SK-N-SH (cell line): Measurements from ENCODE around the gene AHNAK2. TPM values are rescaled to one million over a fixed set of nuclear protein-coding genes. Genes with fewer than 3 reads are reported as not detected.
A peak's percentile ranks its signal among the peaks of the same experiment; 100 is the strongest.

Experiments
- CTCF ChIA-PET: fragments of 300-600, 350-600 bp; formaldehyde crosslinking; extraction: SDS; loops from one replicate; lab custom pipeline; 2021; lab: Yijun Ruan, JAX
- POLR2A ChIA-PET: fragments of 350-600 bp; sonication (Branson Sonifier 250); formaldehyde crosslinking; extraction: SDS; loops from one replicate; lab custom pipeline; 2020; ENCODE audit warnings: antibody characterized with exemption, inconsistent platforms; lab: Yijun Ruan, JAX
- DNase-seq: peaks from one replicate; pipeline ENCODE4 v3.0.0; 2012
- H2AFZ ChIP-seq: fragments of 200-600 bp; sonication (generic); 2 replicates; pipeline ENCODE4 v1.8.1; 2016; ENCODE audit warnings: antibody characterized with exemption, mild to moderate bottlenecking, low read depth
- H3F3A ChIP-seq: fragments of 200-600 bp; sonication (generic); replicated peaks from 2 replicates; pipeline ENCODE3; 2016; ENCODE audit warnings: antibody characterized with exemption, mild to moderate bottlenecking; ENCODE audit not compliant: insufficient read depth
- H3K27ac ChIP-seq, 2 experiments: fragments of 200-500 bp in 1 of 2; fragments of 200-600 bp in 1 of 2; sonication (Bioruptor generic) in 1 of 2; sonication (generic), shearing (Covaris generic) in 1 of 2; 2 replicates each; pipeline versions ENCODE4 v1.5.1 to v1.6.1; 2014 to 2016; ENCODE audit warnings: low read depth in 2 of 2, inconsistent platforms in 1 of 2, low read length in 1 of 2, mild to moderate bottlenecking in 1 of 2, mixed read lengths in 1 of 2
- H3K27me3 ChIP-seq: fragments of 200-600 bp; sonication (generic), shearing (Covaris generic); 2 replicates; pipeline ENCODE4 v1.6.1; 2016; ENCODE audit warnings: mixed run types; ENCODE audit not compliant: insufficient read depth
- H3K36me3 ChIP-seq, 2 experiments: fragments of 200-500 bp in 1 of 2; fragments of 200-600 bp in 1 of 2; sonication (Bioruptor generic) in 1 of 2; sonication (generic) in 1 of 2; replicated peaks in 1 of 2; 2 replicates each; pipeline versions ENCODE3 to v1.5.1; 2014 to 2016; ENCODE audit warnings: low read length in 1 of 2, mild to moderate bottlenecking in 1 of 2; ENCODE audit not compliant: insufficient read depth in 2 of 2, control insufficient read depth in 1 of 2
- H3K4me1 ChIP-seq, 2 experiments: fragments of 200-500 bp in 1 of 2; fragments of 200-600 bp in 1 of 2; sonication (Bioruptor generic) in 1 of 2; sonication (generic), shearing (Covaris generic) in 1 of 2; 2 replicates each; pipeline versions ENCODE4 v1.5.1 to v1.6.1; 2014 to 2016; ENCODE audit warnings: low read depth in 1 of 2, low read length in 1 of 2, mixed run types in 1 of 2; ENCODE audit not compliant: insufficient read depth in 2 of 2, control insufficient read depth in 1 of 2
- H3K4me2 ChIP-seq: fragments of 200-600 bp; sonication (generic), shearing (Covaris generic); 2 replicates; pipeline ENCODE4 v1.6.1; 2017; ENCODE audit warnings: mixed run types
- H3K4me3 ChIP-seq, 2 experiments: fragments of 200-500 bp in 1 of 2; fragments of 200-600 bp in 1 of 2; sonication (Bioruptor generic) in 1 of 2; sonication (generic), shearing (Covaris generic) in 1 of 2; 2 replicates each; pipeline versions ENCODE4 v1.5.1 to v1.8.1; 2014 to 2016; ENCODE audit warnings: low read depth in 2 of 2, inconsistent platforms in 1 of 2, low read length in 1 of 2, mild to moderate bottlenecking in 1 of 2, mixed read lengths in 1 of 2, moderate library complexity in 1 of 2
- H3K79me2 ChIP-seq: fragments of 200-600 bp; sonication (generic); 2 replicates; pipeline ENCODE4 v1.8.1; 2017; ENCODE audit warnings: mild to moderate bottlenecking; ENCODE audit not compliant: insufficient read depth
- H3K9ac ChIP-seq: fragments of 200-600 bp; sonication (generic); 2 replicates; pipeline ENCODE4 v1.6.1; 2017; ENCODE audit warnings: mixed run types
- H3K9me2 ChIP-seq: fragments of 200-600 bp; sonication (generic); 2 replicates; pipeline ENCODE4 v1.6.1; 2017; ENCODE audit warnings: mixed run types
- H3K9me3 ChIP-seq: fragments of 200-600 bp; sonication (generic); 2 replicates; pipeline ENCODE4 v1.6.1; 2017; ENCODE audit warnings: mixed run types, mild to moderate bottlenecking, moderate library complexity
- H4K20me1 ChIP-seq: fragments of 200-600 bp; sonication (generic); 2 replicates; pipeline ENCODE4 v1.6.1; 2017; ENCODE audit warnings: mild to moderate bottlenecking, mixed run types; ENCODE audit not compliant: insufficient read depth
- EP300 ChIP-seq, 2 experiments: IDR thresholded peaks; 2 replicates each; pipeline versions ENCODE4 v1.4.0 to v1.6.1; 2012; ENCODE audit warnings: borderline replicate concordance in 1 of 2, low read depth in 1 of 2, low read length in 1 of 2
- EZH2phosphoT487 ChIP-seq: fragments of 200-600 bp; sonication (generic); IDR thresholded peaks from 2 replicates; pipeline ENCODE4 v1.6.1; 2017; ENCODE audit warnings: low read depth, mixed run types, mild to moderate bottlenecking, antibody characterized with exemption, moderate library complexity, borderline replicate concordance
- FOXM1 ChIP-seq: IDR thresholded peaks from 2 replicates; pipeline ENCODE4 v1.4.0; 2012; ENCODE audit warnings: low read depth, mild to moderate bottlenecking
- GABPA ChIP-seq: IDR thresholded peaks from 2 replicates; pipeline ENCODE4 v1.4.0; 2012; ENCODE audit warnings: low read depth, mild to moderate bottlenecking
- MXI1 ChIP-seq: IDR thresholded peaks from 2 replicates; pipeline ENCODE4 v1.6.1; 2012; ENCODE audit warnings: mild to moderate bottlenecking, low read depth, low read length, improper control_type of control experiment
- NRF1 ChIP-seq: IDR thresholded peaks from 2 replicates; pipeline ENCODE4 v1.6.1; 2012; ENCODE audit warnings: low read depth, mild to moderate bottlenecking, low read length
- POLR2AphosphoS5 ChIP-seq: IDR thresholded peaks from 2 replicates; pipeline ENCODE4 v1.6.1; 2012; ENCODE audit warnings: low read depth, low read length
- RAD21 ChIP-seq: IDR thresholded peaks from 2 replicates; pipeline ENCODE4 v1.6.1; 2012; ENCODE audit warnings: mild to moderate bottlenecking, low read length
- RFX5 ChIP-seq: IDR thresholded peaks from 2 replicates; pipeline ENCODE4 v1.6.1; 2012; ENCODE audit warnings: mild to moderate bottlenecking, improper control_type of control experiment, low read length
- SIN3A ChIP-seq: IDR thresholded peaks from 2 replicates; pipeline ENCODE4 v1.6.1; 2012; ENCODE audit warnings: low read depth, mild to moderate bottlenecking, low read length, moderate library complexity, borderline replicate concordance
- TAF1 ChIP-seq: IDR thresholded peaks from 2 replicates; pipeline ENCODE4 v1.6.1; 2012; ENCODE audit warnings: low read depth, mild to moderate bottlenecking, low read length, moderate library complexity, borderline replicate concordance
- USF2 ChIP-seq: fragments of 150-350 bp; IDR thresholded peaks from 2 replicates; pipeline ENCODE4 v1.6.1; 2017; ENCODE audit warnings: antibody characterized with exemption, low read length, low read depth, borderline replicate concordance
- YY1 ChIP-seq: IDR thresholded peaks from 2 replicates; pipeline ENCODE4 v1.4.0; 2012; ENCODE audit warnings: low read depth, mild to moderate bottlenecking
- ZBTB33 ChIP-seq: IDR thresholded peaks from 2 replicates; pipeline ENCODE4 v1.4.0; 2012; ENCODE audit warnings: low read depth, borderline replicate concordance
- WGBS: methylation state at CpG from one replicate; pipeline ENCODE4 v1.1.6; 2017; ENCODE audit warnings: low lambda C conversion rate; 5-methylcytosine and 5-hydroxymethylcytosine counted together
- polyA plus RNA-seq, 3 experiments: library from polyadenylated mRNA; depleted of rRNA; stranded (reverse); fragments of >200 nt; gene quantifications; 2 replicates each; pipeline ENCODE4 v1.2.3, GENCODE V29; 2012
- TF ChIP-seq, protein P1 (sequence below): fragments of 150-350 bp; IDR thresholded peaks from 2 replicates; pipeline ENCODE4 v1.6.1; 2016; ENCODE audit warnings: mild to moderate bottlenecking, low read depth, low read length
- TF ChIP-seq, protein P2 (sequence below): IDR thresholded peaks from 2 replicates; pipeline ENCODE4; 2012
- TF ChIP-seq, protein P3 (sequence below): IDR thresholded peaks from 2 replicates; pipeline ENCODE4 v1.6.1; 2012; ENCODE audit warnings: mild to moderate bottlenecking, low read depth, low read length, moderate library complexity

AHNAK2 gene
- polyA plus RNA-seq, 1 of the 3 experiments (the other 2 are of a cell fraction): 33.5 TPM

GRCh38 chr14:105022276-105022670 lies 44.1 kb upstream of the AHNAK2 start:
- Histone ChIP-seq H3K4me1 (peaks cover 18 to 46% of the 10 kb centered on the region in 2 experiments; a peak in 2 of 4 replicates), H3K79me2 (peaks cover 52% of the 10 kb centered on the region), H2AFZ (no peak overlapping the region), H3K9ac (peak overlapping the region; percentile 80), H3K27me3 (no peaks in the 10 kb centered on the region), H3K4me2 (peak overlapping the region; percentile 98), H3K27ac (peak overlapping the region in 1 of 2 experiments; percentile 99; a peak in 2 of 4 replicates), H3K9me3 (no peaks in the 10 kb centered on the region), H4K20me1 (peaks cover 22% of the 10 kb centered on the region), H3F3A (peaks cover 48% of the 10 kb centered on the region), H3K4me3 (peak overlapping the region; percentile 52 to 71), H3K36me3 (peaks cover 0 to 3% of the 10 kb centered on the region in 2 experiments)
- ChIA-PET CTCF (interaction anchor here (1.0 to 1.8 kb wide), 5 partner anchors 23 to 49 kb away, joined by 3 to 12 read pairs (median 5); no protein-coding TSS in a partner anchor), POLR2A (interaction anchor here (0.6 kb wide), 1 partner anchor 37 kb away, joined by 3 read pairs; the partner anchor contains the start of gene CLBA1)
- WGBS: 95% methylated on average over 2 of the region's 2 CpGs
- TF ChIP-seq GABPA (no peak), FOXM1 (no peak), EP300 (IDR thresholded peaks at IDR 0.05; ENCODE audit: borderline replicate concordance in 1 of 2, low read depth in 1 of 2, low read length in 1 of 2) (no peak), SIN3A (no peak), RAD21 (no peak), TAF1 (no peak), NRF1 (no peak), ZBTB33 (no peak), MXI1 (no peak), POLR2AphosphoS5 (no peak), EZH2phosphoT487 (no peak), RFX5 (no peak), USF2 (no peak), YY1 (no peak)
- TF ChIP-seq, protein P1, sequence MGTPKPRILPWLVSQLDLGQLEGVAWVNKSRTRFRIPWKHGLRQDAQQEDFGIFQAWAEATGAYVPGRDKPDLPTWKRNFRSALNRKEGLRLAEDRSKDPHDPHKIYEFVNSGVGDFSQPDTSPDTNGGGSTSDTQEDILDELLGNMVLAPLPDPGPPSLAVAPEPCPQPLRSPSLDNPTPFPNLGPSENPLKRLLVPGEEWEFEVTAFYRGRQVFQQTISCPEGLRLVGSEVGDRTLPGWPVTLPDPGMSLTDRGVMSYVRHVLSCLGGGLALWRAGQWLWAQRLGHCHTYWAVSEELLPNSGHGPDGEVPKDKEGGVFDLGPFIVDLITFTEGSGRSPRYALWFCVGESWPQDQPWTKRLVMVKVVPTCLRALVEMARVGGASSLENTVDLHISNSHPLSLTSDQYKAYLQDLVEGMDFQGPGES: no peak
- TF ChIP-seq, protein P2, sequence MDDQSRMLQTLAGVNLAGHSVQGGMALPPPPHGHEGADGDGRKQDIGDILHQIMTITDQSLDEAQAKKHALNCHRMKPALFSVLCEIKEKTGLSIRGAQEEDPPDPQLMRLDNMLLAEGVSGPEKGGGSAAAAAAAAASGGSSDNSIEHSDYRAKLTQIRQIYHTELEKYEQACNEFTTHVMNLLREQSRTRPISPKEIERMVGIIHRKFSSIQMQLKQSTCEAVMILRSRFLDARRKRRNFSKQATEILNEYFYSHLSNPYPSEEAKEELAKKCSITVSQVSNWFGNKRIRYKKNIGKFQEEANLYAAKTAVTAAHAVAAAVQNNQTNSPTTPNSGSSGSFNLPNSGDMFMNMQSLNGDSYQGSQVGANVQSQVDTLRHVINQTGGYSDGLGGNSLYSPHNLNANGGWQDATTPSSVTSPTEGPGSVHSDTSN: no peak
- TF ChIP-seq, protein P3, sequence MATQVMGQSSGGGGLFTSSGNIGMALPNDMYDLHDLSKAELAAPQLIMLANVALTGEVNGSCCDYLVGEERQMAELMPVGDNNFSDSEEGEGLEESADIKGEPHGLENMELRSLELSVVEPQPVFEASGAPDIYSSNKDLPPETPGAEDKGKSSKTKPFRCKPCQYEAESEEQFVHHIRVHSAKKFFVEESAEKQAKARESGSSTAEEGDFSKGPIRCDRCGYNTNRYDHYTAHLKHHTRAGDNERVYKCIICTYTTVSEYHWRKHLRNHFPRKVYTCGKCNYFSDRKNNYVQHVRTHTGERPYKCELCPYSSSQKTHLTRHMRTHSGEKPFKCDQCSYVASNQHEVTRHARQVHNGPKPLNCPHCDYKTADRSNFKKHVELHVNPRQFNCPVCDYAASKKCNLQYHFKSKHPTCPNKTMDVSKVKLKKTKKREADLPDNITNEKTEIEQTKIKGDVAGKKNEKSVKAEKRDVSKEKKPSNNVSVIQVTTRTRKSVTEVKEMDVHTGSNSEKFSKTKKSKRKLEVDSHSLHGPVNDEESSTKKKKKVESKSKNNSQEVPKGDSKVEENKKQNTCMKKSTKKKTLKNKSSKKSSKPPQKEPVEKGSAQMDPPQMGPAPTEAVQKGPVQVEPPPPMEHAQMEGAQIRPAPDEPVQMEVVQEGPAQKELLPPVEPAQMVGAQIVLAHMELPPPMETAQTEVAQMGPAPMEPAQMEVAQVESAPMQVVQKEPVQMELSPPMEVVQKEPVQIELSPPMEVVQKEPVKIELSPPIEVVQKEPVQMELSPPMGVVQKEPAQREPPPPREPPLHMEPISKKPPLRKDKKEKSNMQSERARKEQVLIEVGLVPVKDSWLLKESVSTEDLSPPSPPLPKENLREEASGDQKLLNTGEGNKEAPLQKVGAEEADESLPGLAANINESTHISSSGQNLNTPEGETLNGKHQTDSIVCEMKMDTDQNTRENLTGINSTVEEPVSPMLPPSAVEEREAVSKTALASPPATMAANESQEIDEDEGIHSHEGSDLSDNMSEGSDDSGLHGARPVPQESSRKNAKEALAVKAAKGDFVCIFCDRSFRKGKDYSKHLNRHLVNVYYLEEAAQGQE: no peak
- TF ChIP-seq, all 33 proteins: peak for 0
- no peaks in the 10 kb centered on the region for H3K9me2 ChIP-seq
- no peak for DNase-seq
